Stomach (tissue), 4 donors: ENCODE data around the gene PDZRN3.

ENCODE experiments used
- POLR2AphosphoS5 ChIP-seq, 3 donors: sonication (generic); formaldehyde crosslinking; IDR thresholded peaks; one replicate each; pipeline ENCODE4 v1.6.1; 2016; ENCODE audit warnings: antibody characterized with exemption in 3 of 3
- TF ChIP-seq, protein P1 (sequence below), 7 experiments: fragments of 450-650 bp in 4 of 7; fragments of 200-600 bp in 3 of 7; sonication (generic) in 3 of 7; IDR thresholded peaks; one replicate each; pipeline ENCODE4 v1.5.1; 2016 to 2019; ENCODE audit warnings: antibody characterized with exemption in 7 of 7, control low read depth in 2 of 7, mild to moderate bottlenecking in 1 of 7

DNA sequence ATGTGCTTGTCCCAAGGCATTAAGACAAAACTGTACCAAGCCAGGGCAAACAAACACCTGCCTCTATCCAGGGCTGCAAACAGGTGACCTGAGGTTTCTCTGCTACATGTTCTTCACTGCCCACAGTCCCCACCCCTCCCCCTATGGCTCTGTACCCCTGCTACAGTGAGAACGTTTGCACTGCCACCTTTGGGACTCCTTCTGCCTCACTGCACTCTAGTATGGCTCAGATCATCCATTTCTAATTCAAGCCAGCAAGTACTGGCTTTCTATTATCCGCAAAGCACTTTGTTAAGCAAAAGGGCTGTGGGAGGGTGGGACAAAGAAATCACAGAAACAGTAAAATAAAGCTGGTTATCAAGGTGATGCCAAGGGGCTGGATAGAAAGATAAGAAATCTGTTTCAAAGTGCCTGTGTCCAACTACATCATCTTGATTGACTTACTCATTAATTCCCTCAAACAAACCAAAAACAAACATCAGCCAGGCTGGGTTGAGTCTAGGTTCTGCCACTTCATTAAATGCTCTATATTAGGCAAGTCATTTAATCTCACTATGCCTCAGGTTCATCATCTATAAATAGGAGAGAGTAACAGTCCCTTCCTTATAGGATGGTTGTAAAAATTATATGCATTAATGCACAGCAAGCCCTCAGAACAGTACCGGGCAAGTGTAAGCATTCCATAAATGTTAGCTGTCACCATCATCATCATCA lies 95.3 kb downstream of the PDZRN3 start:
- TF ChIP-seq, protein P1, sequence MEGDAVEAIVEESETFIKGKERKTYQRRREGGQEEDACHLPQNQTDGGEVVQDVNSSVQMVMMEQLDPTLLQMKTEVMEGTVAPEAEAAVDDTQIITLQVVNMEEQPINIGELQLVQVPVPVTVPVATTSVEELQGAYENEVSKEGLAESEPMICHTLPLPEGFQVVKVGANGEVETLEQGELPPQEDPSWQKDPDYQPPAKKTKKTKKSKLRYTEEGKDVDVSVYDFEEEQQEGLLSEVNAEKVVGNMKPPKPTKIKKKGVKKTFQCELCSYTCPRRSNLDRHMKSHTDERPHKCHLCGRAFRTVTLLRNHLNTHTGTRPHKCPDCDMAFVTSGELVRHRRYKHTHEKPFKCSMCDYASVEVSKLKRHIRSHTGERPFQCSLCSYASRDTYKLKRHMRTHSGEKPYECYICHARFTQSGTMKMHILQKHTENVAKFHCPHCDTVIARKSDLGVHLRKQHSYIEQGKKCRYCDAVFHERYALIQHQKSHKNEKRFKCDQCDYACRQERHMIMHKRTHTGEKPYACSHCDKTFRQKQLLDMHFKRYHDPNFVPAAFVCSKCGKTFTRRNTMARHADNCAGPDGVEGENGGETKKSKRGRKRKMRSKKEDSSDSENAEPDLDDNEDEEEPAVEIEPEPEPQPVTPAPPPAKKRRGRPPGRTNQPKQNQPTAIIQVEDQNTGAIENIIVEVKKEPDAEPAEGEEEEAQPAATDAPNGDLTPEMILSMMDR (IDR thresholded peaks at IDR 0.05), result no peak
- TF ChIP-seq POLR2AphosphoS5 (IDR thresholded peaks at IDR 0.05), result no peak
